Brain microvascular endothelial cell (primary cell): ENCODE results near the gene PCDHGB1.
A peak's percentile ranks its signal among the peaks of the same experiment; 100 is the strongest.
"Not testable (repeated sequence)": the region's sequence is repeated elsewhere in the genome, so short reads cannot be mapped to it uniquely, and the experiment has no call there.

ENCODE experiments used
- DNase-seq: peaks from one replicate; pipeline ENCODE4 v3.0.0-alpha.2; 2020
- H3K27ac ChIP-seq: fragments of 250-450 bp; sonication (Bioruptor Pico); 2 replicates; pipeline ENCODE4 v1.5.1; 2020; ENCODE audit warnings: mild to moderate bottlenecking, moderate library complexity
- H3K27me3 ChIP-seq: fragments of 250-450 bp; sonication (Bioruptor Pico); replicated peaks from 2 replicates; pipeline ENCODE4 v1.5.1; 2020; ENCODE audit warnings: mild to moderate bottlenecking
- H3K36me3 ChIP-seq: fragments of 250-450 bp; sonication (Bioruptor Pico); replicated peaks from 2 replicates; pipeline ENCODE4 v1.5.1; 2020; ENCODE audit warnings: mild to moderate bottlenecking
- H3K4me3 ChIP-seq: 2 replicates; pipeline ENCODE4 v1.5.1; 2011; ENCODE audit warnings: low read depth, mild to moderate bottlenecking, control low read depth, low read length, moderate library complexity
- in situ Hi-C: cut with HindIII; loops from 2 replicates; pipeline ENCODE4 v1.10.0; 2017; ENCODE audit warnings: low sequenced_read_pairs, low pct_ligation_motif_present
- TF ChIP-seq, protein P1 (sequence below): IDR thresholded peaks from 2 replicates; pipeline ENCODE4 v1.5.1; 2011; ENCODE audit warnings: low read depth, mild to moderate bottlenecking, moderate library complexity, low read length, control low read depth, inconsistent platforms; ENCODE audit errors: missing control alignments

Gene PCDHGB1

DNA sequence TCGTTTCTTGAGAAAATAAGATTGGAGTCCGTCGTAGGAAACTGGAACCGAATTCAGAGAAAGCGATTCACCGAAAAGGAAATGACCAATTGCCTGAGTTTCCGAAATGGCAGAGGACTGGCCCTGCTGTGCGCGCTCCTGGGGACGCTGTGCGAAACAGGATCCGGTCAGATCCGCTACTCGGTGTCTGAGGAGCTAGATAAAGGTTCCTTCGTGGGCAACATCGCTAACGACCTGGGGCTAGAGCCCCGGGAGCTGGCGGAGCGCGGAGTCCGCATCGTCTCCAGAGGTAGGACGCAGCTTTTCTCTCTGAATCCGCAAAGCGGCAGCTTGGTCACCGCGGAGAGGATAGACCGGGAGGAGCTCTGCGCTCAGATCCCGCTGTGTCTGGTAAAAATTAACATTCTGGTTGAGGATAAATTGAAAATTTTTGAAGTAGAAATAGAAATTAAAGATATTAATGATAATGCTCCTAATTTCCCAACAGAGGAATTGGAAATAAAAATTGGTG, 5.9 kb upstream of the PCDHGB1 start:
- Histone ChIP-seq H3K4me3 (peak overlapping the region; percentile 38), H3K27me3 (no peaks in the 10 kb centered on the region), H3K36me3 (no peaks in the 10 kb centered on the region), H3K27ac (no peak overlapping the region)
- no peak for DNase-seq
- TF ChIP-seq, protein P1, sequence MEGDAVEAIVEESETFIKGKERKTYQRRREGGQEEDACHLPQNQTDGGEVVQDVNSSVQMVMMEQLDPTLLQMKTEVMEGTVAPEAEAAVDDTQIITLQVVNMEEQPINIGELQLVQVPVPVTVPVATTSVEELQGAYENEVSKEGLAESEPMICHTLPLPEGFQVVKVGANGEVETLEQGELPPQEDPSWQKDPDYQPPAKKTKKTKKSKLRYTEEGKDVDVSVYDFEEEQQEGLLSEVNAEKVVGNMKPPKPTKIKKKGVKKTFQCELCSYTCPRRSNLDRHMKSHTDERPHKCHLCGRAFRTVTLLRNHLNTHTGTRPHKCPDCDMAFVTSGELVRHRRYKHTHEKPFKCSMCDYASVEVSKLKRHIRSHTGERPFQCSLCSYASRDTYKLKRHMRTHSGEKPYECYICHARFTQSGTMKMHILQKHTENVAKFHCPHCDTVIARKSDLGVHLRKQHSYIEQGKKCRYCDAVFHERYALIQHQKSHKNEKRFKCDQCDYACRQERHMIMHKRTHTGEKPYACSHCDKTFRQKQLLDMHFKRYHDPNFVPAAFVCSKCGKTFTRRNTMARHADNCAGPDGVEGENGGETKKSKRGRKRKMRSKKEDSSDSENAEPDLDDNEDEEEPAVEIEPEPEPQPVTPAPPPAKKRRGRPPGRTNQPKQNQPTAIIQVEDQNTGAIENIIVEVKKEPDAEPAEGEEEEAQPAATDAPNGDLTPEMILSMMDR: no peak
- in situ Hi-C loops: no loop called here

DNA sequence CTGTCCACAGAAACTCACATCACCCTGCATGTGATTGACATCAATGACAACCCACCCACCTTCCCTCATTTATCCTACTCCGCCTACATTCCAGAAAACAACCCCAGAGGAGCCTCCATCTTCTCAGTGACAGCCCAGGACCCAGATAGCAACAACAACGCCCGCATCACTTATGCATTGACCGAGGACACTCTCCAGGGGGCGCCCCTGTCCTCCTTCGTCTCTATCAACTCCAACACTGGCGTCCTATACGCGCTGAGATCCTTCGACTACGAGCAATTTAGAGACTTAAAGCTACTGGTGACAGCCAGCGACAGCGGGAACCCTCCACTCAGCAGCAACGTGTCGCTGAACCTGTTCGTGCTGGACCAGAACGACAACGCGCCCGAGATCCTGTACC, 4.6 kb upstream of the PCDHGB1 start:
- DNase-seq: no peak
- no peaks in the 10 kb centered on the region for H3K36me3 ChIP-seq
- no peaks in the 10 kb centered on the region for H3K27me3 ChIP-seq
- no peak overlapping the region for H3K4me3 ChIP-seq
- in situ Hi-C loops: no loop called here
- TF ChIP-seq, protein P1: no peak
- no peak overlapping the region for H3K27ac ChIP-seq

DNA sequence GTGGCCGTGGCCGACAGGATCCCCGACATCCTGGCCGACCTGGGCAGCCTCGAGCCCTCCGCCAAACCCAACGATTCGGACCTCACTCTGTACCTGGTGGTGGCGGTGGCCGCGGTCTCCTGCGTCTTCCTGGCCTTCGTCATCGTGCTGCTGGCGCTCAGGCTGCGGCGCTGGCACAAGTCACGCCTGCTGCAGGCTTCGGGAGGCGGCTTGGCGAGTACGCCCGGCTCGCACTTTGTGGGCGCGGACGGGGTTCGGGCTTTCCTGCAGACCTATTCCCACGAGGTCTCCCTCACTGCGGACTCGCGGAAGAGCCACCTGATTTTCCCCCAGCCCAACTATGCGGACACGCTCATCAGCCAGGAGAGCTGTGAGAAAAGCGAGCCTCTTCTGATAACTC, 3.9 kb upstream of the PCDHGB1 start:
- DNase-seq, H3K27me3 ChIP-seq, in situ Hi-C loops, H3K36me3 ChIP-seq, H3K27ac ChIP-seq, H3K4me3 ChIP-seq: not testable (repeated sequence)

DNA sequence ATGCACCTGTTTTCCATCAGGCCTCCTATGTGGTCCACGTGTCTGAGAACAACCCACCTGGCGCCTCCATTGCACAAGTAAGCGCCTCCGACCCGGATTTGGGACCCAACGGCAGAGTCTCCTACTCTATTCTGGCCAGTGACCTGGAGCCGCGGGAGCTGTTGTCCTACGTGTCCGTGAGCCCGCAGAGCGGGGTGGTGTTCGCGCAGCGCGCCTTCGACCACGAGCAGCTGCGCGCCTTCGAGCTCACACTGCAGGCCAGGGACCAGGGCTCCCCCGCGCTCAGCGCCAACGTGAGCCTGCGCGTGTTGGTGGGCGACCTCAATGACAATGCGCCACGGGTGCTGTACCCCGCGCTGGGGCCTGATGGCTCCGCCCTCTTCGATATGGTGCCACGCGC, 1.7 kb downstream of the PCDHGB1 start:
- TF ChIP-seq, protein P1: no peak
- Histone ChIP-seq H3K4me3 (no peak overlapping the region), H3K27ac (no peak overlapping the region), H3K36me3 (no peaks in the 10 kb centered on the region), H3K27me3 (no peaks in the 10 kb centered on the region)
- in situ Hi-C loops: no loop called here
- no peak for DNase-seq

DNA sequence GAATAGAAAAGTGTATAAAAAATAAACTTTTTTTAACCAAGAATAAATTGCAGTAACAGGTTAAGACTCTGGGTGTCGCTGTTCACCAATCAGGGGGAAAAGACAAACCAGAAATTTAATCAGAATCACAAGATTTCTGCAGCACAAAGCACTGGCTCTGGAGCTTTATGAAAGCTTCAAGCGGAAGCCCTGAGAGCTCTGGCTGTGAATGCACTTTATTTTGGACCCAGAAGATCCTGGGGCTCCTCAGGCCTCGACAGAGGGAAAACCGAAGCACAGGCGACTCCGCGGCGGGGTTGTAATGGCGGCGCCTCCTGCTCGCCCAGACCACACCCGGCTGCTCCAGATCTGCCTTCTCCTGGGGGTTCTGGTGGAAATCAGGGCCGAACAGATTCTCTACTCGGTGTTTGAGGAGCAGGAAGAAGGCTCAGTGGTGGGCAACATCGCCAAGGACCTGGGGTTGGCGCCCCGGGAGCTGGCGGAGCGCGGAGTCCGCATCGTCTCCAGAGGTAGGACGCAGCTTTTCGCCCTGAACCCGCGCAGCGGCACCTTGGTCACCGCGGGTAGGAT, 5.1 kb downstream of the PCDHGB1 start, which contains the start of gene PCDHGA4:
PCDHGA4 (plus strand) TSS at position 122 of the 570 bp plus-strand sequence; CDS start at position 209, 87 bp downstream.
- no peak for DNase-seq
- Histone ChIP-seq H3K27me3 (no peaks in the 10 kb centered on the region), H3K4me3 (peak within 1 kb of the TSS; percentile 31), H3K27ac (no peak within 1 kb of the TSS), H3K36me3 (no peaks in the 10 kb centered on the region)
- in situ Hi-C loops: no loop called here
- TF ChIP-seq, protein P1: peak; percentile 37

DNA sequence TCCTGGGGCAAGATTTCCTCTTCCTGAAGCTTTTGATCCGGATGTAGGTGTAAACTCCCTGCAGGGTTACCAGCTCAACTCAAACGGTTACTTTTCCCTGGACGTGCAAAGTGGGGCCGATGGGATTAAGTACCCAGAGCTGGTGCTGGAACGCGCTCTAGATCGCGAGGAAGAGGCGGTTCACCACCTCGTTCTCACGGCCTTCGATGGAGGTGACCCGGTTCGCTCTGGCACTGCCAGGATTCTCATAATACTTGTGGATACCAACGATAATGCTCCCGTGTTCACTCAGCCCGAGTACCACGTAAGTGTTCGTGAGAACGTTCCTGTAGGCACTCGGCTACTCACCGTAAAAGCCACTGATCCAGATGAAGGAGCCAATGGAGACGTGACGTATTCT, 5.7 kb downstream of the PCDHGB1 start:
- no peaks in the 10 kb centered on the region for H3K36me3 ChIP-seq
- TF ChIP-seq, protein P1: no peak
- H3K4me3 ChIP-seq: no peak overlapping the region
- no peaks in the 10 kb centered on the region for H3K27me3 ChIP-seq
- DNase-seq: no peak
- in situ Hi-C loops: no loop called here
- no peak overlapping the region for H3K27ac ChIP-seq
